Measurements from ENCODE around the gene PLCH1.

The PLCH1 gene

GRCh38 chr3:155683344-155683720 is 61.5 kb downstream of the PLCH1 start:
- no peak for DNase-seq

GRCh38 chr3:155682426-155683343 is 62.2 kb downstream of the PLCH1 start:
- DNase-seq = no peak

GRCh38 chr3:155676252-155676981 is 68.5 kb downstream of the PLCH1 start:
- DNase-seq = no peak

GRCh38 chr3:155675094-155675493 is 69.8 kb downstream of the PLCH1 start:
- DNase-seq = no peak

- no peak for DNase-seq
Measured at GRCh38 chr3:155673421-155673820, 71.5 kb downstream of the PLCH1 start.

GRCh38 chr3:155670335-155670734 is 74.5 kb downstream of the PLCH1 start:
- DNase-seq = no peak

- no peak for DNase-seq
Measured at GRCh38 chr3:155667988-155668387, 76.9 kb downstream of the PLCH1 start.

- DNase-seq = no peak
Measured at GRCh38 chr3:155664925-155665695, 79.8 kb downstream of the PLCH1 start.

- no peak for DNase-seq
Measured at GRCh38 chr3:155663467-155664212, 81.2 kb downstream of the PLCH1 start.

- DNase-seq = no peak
Measured at GRCh38 chr3:155661760-155662159, 83.1 kb downstream of the PLCH1 start.

- no peak for DNase-seq
Measured at GRCh38 chr3:155661042-155661441, 83.8 kb downstream of the PLCH1 start.

GRCh38 chr3:155658671-155659261 is 86.1 kb downstream of the PLCH1 start:
- DNase-seq = no peak

GRCh38 chr3:155658006-155658405 is 86.9 kb downstream of the PLCH1 start:
- no peak for DNase-seq

- no peak for DNase-seq
Measured at GRCh38 chr3:155657161-155657560, 87.7 kb downstream of the PLCH1 start.

GRCh38 chr3:155656466-155656865 is 88.4 kb downstream of the PLCH1 start:
- no peak for DNase-seq

GRCh38 chr3:155651489-155652218 is 93.2 kb downstream of the PLCH1 start:
- no peak for DNase-seq

- DNase-seq = no peak
Measured at GRCh38 chr3:155648013-155648591, 96.8 kb downstream of the PLCH1 start.

- DNase-seq = no peak
Measured at GRCh38 chr3:155647206-155647605, 97.7 kb downstream of the PLCH1 start.

- DNase-seq = no peak
Measured at GRCh38 chr3:155646669-155647068, 98.2 kb downstream of the PLCH1 start.

GRCh38 chr3:155646128-155646527 is 98.7 kb downstream of the PLCH1 start:
- no peak for DNase-seq

- no peak for DNase-seq
Measured at GRCh38 chr3:155643581-155644165, 101.2 kb downstream of the PLCH1 start.
